H9 (cell line): ENCODE results near the gene CHSY1. TPM values are rescaled to one million over a fixed set of nuclear protein-coding genes. Genes with fewer than 3 reads are reported as not detected.

Experiments used
- DNase-seq: peaks from one replicate; pipeline ENCODE4 v3.0.0-alpha.2; 2017
- H2AFZ ChIP-seq: one replicate; pipeline ENCODE4 v1.6.1; 2013; ENCODE audit warnings: mild to moderate bottlenecking, low read length, control low read depth, moderate library complexity
- H2AK5ac ChIP-seq: 2 replicates; pipeline ENCODE4 v1.6.1; 2013; ENCODE audit warnings: low read length, control low read depth, mixed read lengths; ENCODE audit not compliant: insufficient read length
- H2BK120ac ChIP-seq: one replicate; pipeline ENCODE4 v1.6.1; 2013; ENCODE audit warnings: low read depth, mild to moderate bottlenecking, low read length, control low read depth, inconsistent platforms; ENCODE audit not compliant: poor library complexity, severe bottlenecking
- H2BK12ac ChIP-seq: 2 replicates; pipeline ENCODE4 v1.6.1; 2013; ENCODE audit warnings: low read length, control low read depth, mixed read lengths, low read depth; ENCODE audit not compliant: insufficient read length
- H2BK15ac ChIP-seq: 2 replicates; pipeline ENCODE4 v1.6.1; 2013; ENCODE audit warnings: low read depth, low read length, control low read depth
- H2BK20ac ChIP-seq: one replicate; pipeline ENCODE4 v1.6.1; 2013; ENCODE audit warnings: low read depth, mild to moderate bottlenecking, low read length, control low read depth, inconsistent platforms; ENCODE audit not compliant: poor library complexity, severe bottlenecking
- H2BK5ac ChIP-seq: 2 replicates; pipeline ENCODE4 v1.6.1; 2013; ENCODE audit warnings: low read length, control low read depth, mixed read lengths; ENCODE audit not compliant: insufficient read length
- H3K14ac ChIP-seq: 2 replicates; pipeline ENCODE4 v1.6.1; 2013; ENCODE audit warnings: low read length, control low read depth; ENCODE audit not compliant: insufficient read depth
- H3K18ac ChIP-seq: 2 replicates; pipeline ENCODE4 v1.6.1; 2013; ENCODE audit warnings: low read depth, mild to moderate bottlenecking, mixed read lengths, low read length, control low read depth; ENCODE audit not compliant: insufficient read length
- H3K23ac ChIP-seq: 2 replicates; pipeline ENCODE4 v1.6.1; 2013; ENCODE audit warnings: low read length, control low read depth, mixed read lengths, low read depth; ENCODE audit not compliant: insufficient read length
- H3K23me2 ChIP-seq: 2 replicates; pipeline ENCODE4 v1.6.1; 2013; ENCODE audit warnings: low read depth, mild to moderate bottlenecking, mixed read lengths, low read length, control low read depth; ENCODE audit not compliant: insufficient read length, poor library complexity, severe bottlenecking
- H3K27ac ChIP-seq: 2 replicates; pipeline ENCODE4 v1.5.1; 2013; ENCODE audit warnings: low read length, control low read depth, mixed read lengths, low read depth; ENCODE audit not compliant: insufficient read length
- H3K27me3 ChIP-seq: 2 replicates; pipeline ENCODE4 v1.6.1; 2013; ENCODE audit warnings: low read length, control low read depth, inconsistent platforms; ENCODE audit not compliant: insufficient read depth
- H3K4ac ChIP-seq: 2 replicates; pipeline ENCODE4 v1.6.1; 2013; ENCODE audit warnings: low read depth, mild to moderate bottlenecking, control low read depth, inconsistent platforms, low read length, moderate library complexity
- H3K4me1 ChIP-seq: 2 replicates; pipeline ENCODE4 v1.6.1; 2013; ENCODE audit warnings: low read length, control low read depth, inconsistent platforms; ENCODE audit not compliant: insufficient read depth
- H3K4me2 ChIP-seq: 2 replicates; pipeline ENCODE4 v1.6.1; 2013; ENCODE audit warnings: low read length, control low read depth, mixed read lengths; ENCODE audit not compliant: insufficient read length, insufficient read depth
- H3K56ac ChIP-seq: 2 replicates; pipeline ENCODE4 v1.6.1; 2013; ENCODE audit warnings: low read depth, mild to moderate bottlenecking, mixed read lengths, low read length, control low read depth; ENCODE audit not compliant: insufficient read length
- H3K79me1 ChIP-seq: 2 replicates; pipeline ENCODE4 v1.6.1; 2013; ENCODE audit warnings: low read depth, mild to moderate bottlenecking, moderate library complexity, low read length, control low read depth, inconsistent platforms; ENCODE audit not compliant: insufficient read depth, poor library complexity, severe bottlenecking
- H3K79me2 ChIP-seq: 2 replicates; pipeline ENCODE4 v1.6.1; 2013; ENCODE audit warnings: low read length, control low read depth, inconsistent platforms; ENCODE audit not compliant: insufficient read depth
- H3K9ac ChIP-seq: 2 replicates; pipeline ENCODE4 v1.6.1; 2013; ENCODE audit warnings: low read length, control low read depth, mixed read lengths; ENCODE audit not compliant: insufficient read length; ENCODE audit errors: extremely low read depth
- H3K9me3 ChIP-seq: one replicate; pipeline ENCODE4 v1.6.1; 2013; ENCODE audit warnings: low read depth, low read length, inconsistent platforms; ENCODE audit not compliant: control insufficient read depth
- H3T11ph ChIP-seq: one replicate; pipeline ENCODE4 v1.6.1; 2013; ENCODE audit warnings: mild to moderate bottlenecking, low read length, control low read depth, inconsistent platforms
- H4K20me1 ChIP-seq: one replicate; pipeline ENCODE4 v1.6.1; 2013; ENCODE audit not compliant: control insufficient read depth, insufficient read length, insufficient read depth
- H4K5ac ChIP-seq: 2 replicates; pipeline ENCODE4 v1.6.1; 2013; ENCODE audit warnings: low read depth, mild to moderate bottlenecking, mixed read lengths, low read length, control low read depth; ENCODE audit not compliant: insufficient read length
- H4K8ac ChIP-seq: replicated peaks from 2 replicates; pipeline ENCODE4 v1.6.1; 2013; ENCODE audit warnings: low read length, control low read depth, mixed read lengths, low read depth; ENCODE audit not compliant: insufficient read length
- H4K91ac ChIP-seq: 2 replicates; pipeline ENCODE4 v1.6.1; 2013; ENCODE audit warnings: low read depth, mild to moderate bottlenecking, moderate library complexity, mixed read lengths, low read length, control low read depth; ENCODE audit not compliant: insufficient read length
- H3K27ac Mint-ChIP-seq, 3 experiments: 2 replicates in 2 of 3; 3 replicates in 1 of 3; pipeline ENCODE4 v1.8.0; 2020 to 2021; ENCODE audit warnings: mixed read lengths in 3 of 3, mild to moderate bottlenecking in 1 of 3, moderate library complexity in 1 of 3
- H3K27me3 Mint-ChIP-seq: 2 replicates; pipeline ENCODE4 v1.8.0; 2021; ENCODE audit warnings: low read depth, mild to moderate bottlenecking, moderate library complexity, mixed read lengths
- H3K36me3 Mint-ChIP-seq, 3 experiments: 2 replicates in 2 of 3; 3 replicates in 1 of 3; pipeline ENCODE4 v1.8.0; 2020 to 2021; ENCODE audit warnings: low read depth in 3 of 3, mixed read lengths in 3 of 3; ENCODE audit not compliant: insufficient read depth in 1 of 3
- H3K4me1 Mint-ChIP-seq, 2 experiments: 2 replicates each; pipeline ENCODE4 v1.8.0; 2020; ENCODE audit warnings: mixed read lengths in 2 of 2
- H3K4me3 Mint-ChIP-seq, 2 experiments: 2 replicates in 1 of 2; 3 replicates in 1 of 2; pipeline ENCODE4 v1.8.0; 2020 to 2021; ENCODE audit warnings: mild to moderate bottlenecking in 2 of 2, mixed read lengths in 2 of 2, moderate library complexity in 1 of 2
- H3K9me3 Mint-ChIP-seq, 2 experiments: 2 replicates in 1 of 2; 3 replicates in 1 of 2; pipeline ENCODE4 v1.8.0; 2020; ENCODE audit warnings: mild to moderate bottlenecking in 2 of 2, mixed read lengths in 2 of 2, moderate library complexity in 1 of 2
- CTCF ChIP-seq: fragments of 200-600 bp; sonication (generic); conservative IDR thresholded peaks from 3 replicates; pipeline ENCODE4 v1.8.0; 2021; ENCODE audit warnings: antibody characterized with exemption, mild to moderate bottlenecking
- WGBS: extraction: QIAGEN DNeasy Blood & Tissue Kit; methylation state at CpG from one replicate; pipeline ENCODE4 v1.1.7; 2013; ENCODE audit warnings: missing lambda C conversion rate, low lambda C conversion rate, mixed read lengths; ENCODE audit not compliant: insufficient read length; ENCODE audit errors: extremely low coverage; 5-methylcytosine and 5-hydroxymethylcytosine counted together
- total RNA-seq: library from RNA; stranded (reverse); gene quantifications from 2 replicates; pipeline ENCODE4 v1.2.1, GENCODE V29; 2021

Gene CHSY1
- total RNA-seq, 1 experiment from 2014 or later = 68.3 TPM

GRCh38 chr15:101193806-101194545 lies 57.9 kb downstream of the CHSY1 start:
- TF ChIP-seq CTCF = no peak
- Histone ChIP-seq H3K79me2 (peaks cover 52% of the 10 kb centered on the region; the same call in 1 of the 2 replicates), H3T11ph (no peak overlapping the region), H3K27me3 (no peaks in the 10 kb centered on the region), H3K27ac (no peak overlapping the region), H2BK12ac (no peak overlapping the region), H3K18ac (no peak overlapping the region), H3K9me3 (no peaks in the 10 kb centered on the region), H3K23me2 (no peaks in the 10 kb centered on the region), H3K56ac (no peak overlapping the region), H3K4ac (no peak overlapping the region), H2AFZ (no peak overlapping the region), H3K14ac (peak overlapping the region; percentile 51; the same call in 1 of the 2 replicates), H3K23ac (peak overlapping the region; percentile 87), H3K4me2 (no peak overlapping the region), H2BK120ac (no peak overlapping the region), H2BK5ac (no peak overlapping the region), H4K91ac (no peak overlapping the region), H3K79me1 (peaks cover 13% of the 10 kb centered on the region), H2AK5ac (no peak overlapping the region), H2BK20ac (no peak overlapping the region), H3K9ac (no peak overlapping the region), H4K20me1 (no peaks in the 10 kb centered on the region), H3K4me1 (peaks cover 14% of the 10 kb centered on the region), H2BK15ac (no peak overlapping the region), H4K5ac (no peak overlapping the region), H4K8ac (no peak overlapping the region)
- Mint-ChIP-seq H3K4me3 (no peak overlapping the region), H3K27me3 (no peaks in the 10 kb centered on the region), H3K27ac (peak overlapping the region in 1 of 3 experiments; percentile 6; a peak in 1 of 7 replicates), H3K36me3 (no peaks in the 10 kb centered on the region), H3K4me1 (peaks cover 54 to 59% of the 10 kb centered on the region in 2 experiments), H3K9me3 (no peaks in the 10 kb centered on the region)
- no CpG with 5 or more reads among the region's 10 CpGs for WGBS
- DNase-seq = no peak
